HG03571 (cell line): ENCODE data around the gene SMAD7.

Experiments used
- ATAC-seq: cut with Tn5 transposase; IDR thresholded peaks from one replicate; pipeline ENCODE4 v1.9.1; 2021; ENCODE audit not compliant: unreplicated experiment

SMAD7 gene

DNA sequence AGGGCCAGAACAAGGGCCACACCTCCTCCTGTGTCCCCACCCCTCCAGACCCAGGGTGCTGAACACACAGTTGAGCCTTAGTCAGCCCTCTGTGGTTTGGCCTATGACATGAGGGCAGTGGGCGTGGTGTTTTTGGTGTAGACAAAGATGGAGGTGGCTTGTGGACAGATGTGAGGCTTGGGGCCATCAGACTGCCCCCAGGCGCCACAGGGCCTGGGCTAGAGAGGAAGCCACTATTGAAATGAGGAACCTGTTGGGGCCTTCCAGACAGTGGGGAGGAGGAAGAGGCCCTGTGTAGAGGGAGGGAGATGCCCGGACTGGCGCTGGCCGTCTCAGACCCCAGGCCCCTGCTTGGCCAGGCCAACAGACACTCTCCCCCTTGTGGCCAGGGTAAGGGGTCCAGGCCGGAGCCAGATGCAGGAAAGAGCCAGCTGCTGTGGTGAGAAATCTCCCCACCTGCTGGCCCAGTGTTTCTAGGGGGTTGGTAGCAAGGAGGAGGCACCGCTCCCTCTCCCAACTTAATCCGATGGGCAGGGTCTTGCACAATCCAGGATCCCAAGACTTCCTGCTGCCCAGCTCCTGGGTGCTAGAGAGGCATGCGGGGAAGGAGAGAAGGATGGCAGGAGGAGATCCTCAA, 53.8 kb downstream of the SMAD7 start:
- no peak for ATAC-seq

DNA sequence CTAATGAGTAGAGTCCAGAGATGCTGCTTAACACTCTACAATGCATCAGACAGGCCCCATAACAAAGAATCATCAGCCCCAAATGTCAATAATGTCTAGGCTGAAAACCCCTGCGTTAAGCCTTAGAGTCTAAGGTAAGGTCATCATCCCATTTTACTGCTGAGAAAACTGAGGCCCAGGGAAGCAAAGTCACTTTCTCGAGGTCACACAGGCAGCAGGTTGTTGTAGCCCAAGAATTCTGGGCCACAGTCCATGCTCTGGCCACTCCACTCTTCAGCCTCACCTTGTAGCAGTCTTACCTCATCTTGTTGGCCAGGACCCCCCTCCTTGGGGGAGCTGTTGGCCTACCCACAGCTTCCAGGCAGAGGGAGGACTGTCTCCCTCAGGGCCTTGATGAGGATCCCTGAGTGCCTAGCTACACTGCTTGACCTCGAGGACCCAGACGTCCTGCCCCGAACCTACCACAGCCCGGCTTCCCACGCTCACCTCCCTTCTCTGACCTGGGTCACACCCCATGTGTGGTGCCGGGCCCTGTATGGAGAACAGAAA, 54.4 kb downstream of the SMAD7 start:
- no peak for ATAC-seq

DNA sequence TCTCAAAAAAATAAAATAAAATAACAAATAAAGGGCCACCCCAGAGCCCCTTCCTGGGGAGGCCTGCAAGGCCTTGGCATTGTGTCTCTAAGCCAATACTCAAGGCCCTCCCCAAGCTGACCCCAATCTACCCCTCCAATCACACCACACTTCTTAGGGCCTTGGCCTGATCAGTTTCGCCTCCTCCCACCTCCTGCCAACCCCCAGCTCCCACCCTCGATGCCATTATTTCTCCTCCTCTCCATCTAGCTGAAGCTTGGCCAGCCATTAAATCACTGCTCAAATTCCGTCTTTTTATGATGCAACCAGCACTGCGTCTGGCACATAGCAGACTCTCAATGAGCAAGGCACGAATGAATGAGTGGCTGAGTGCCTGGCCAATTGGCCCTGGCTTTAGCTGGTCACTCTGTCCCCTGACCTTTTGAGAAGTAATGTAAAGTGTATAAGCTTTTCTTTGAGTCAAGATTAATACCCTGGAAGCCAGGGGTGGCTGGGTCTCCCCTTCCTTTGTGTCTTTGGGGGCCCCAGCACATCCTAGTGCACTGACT, 55.9 kb downstream of the SMAD7 start:
- ATAC-seq: no peak

DNA sequence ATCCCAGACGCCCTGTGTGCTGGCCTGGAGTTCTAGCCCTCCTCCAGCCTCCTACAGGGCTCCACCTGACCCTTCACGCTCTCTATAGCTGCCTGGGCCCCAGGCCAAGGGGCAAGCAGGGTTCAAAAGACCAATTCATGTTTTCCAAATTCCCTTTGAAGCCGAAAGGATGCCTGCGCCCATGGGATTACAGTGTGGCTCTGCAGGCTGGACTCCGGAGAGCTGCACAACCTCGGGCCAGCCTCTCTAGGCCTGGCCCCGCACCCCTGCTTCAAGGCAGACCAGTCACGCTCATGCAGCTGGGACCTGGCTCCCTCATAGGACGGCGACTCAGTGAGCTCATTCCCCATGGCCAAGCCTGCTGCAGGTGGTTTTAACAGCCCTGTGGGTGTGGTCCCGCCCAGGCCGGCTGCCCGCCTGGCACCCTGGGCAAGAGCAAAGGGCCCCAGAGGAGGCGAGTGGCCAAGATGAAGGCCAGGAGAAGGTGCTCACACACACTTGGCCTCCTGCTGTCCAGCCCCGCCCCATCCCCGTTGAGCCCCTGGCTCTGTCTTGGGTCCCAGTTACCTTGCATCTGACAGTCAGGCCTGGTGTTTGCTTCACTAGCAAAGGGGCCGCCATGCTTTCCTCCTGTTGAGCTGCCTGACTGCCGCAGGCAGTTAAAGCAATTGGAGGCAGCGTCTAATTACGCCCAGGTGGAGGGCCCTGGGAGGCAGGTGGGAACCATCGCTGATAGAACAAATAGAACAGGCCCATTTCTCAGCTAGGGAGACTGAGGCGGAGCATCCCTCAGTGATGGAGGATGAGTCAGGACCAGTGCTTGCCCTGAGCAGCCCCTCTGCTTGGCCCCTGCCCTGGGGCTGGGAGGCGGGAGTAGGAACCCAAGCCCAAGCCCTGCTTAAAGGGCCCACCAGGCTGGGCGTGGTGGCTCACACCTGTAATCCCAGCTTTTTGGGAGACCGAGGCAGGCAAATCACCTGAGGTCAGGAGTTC, 56.9 kb downstream of the SMAD7 start:
- no peak for ATAC-seq

DNA sequence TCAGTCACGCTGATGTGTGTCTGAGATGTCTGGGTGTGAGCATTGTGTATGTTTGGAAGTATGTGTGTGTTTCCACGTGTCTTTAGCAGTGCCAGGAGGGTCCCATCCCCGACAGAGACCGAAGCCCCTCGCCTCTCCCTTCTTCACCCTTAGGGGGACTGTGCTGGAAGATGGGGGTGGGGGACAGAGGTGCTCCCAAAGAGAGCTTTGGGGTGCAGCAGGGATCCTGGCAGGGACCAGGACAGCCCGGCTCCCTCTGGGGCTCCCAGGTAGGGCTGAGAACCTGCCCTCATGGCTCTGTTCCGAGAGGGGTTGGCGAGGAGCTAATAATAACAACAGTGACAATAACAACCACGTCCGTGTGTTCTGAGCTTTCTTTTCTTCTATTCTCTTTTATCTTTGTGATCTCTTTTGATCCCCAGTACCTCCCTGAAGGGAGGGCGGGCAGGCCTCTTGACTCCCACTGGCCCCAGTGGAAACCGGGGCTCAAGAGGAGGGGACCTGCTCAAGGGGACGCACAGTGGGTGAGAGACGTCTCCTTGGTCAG, 57.6 kb downstream of the SMAD7 start:
- ATAC-seq: no peak

DNA sequence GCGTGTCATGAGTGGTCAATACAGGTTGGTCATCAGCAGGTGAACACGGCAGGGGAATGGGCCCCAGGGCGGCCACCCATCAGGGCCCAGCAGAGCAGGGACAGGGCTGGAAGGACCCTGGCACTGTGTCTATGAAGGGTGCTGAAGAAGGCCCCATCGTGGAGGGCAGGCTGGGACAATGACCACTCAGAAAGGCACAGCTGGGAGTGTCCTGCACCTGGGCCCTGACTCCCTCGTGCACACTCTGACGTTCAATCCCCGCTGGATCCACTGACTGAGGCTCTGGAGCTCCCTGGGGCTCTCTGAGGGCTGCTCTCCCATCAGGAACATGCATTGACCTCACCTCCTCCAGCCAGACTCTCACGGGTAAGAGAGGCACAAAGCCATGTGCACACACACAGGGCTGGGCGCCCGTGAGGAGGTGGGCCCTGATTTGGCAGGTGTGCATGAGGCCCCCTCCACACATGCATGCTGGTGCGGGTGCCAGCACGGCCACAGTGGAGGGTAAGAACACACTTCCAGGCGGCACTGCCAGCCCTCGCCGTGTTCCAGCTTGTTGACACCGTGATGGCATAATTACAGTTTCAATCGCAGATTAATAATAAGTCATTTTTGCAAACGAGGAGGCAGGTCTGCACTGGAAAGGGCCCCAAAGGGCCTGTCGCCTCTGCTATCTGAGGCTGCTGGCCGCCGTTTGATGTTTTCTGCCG, 58.5 kb downstream of the SMAD7 start:
- ATAC-seq: no peak

DNA sequence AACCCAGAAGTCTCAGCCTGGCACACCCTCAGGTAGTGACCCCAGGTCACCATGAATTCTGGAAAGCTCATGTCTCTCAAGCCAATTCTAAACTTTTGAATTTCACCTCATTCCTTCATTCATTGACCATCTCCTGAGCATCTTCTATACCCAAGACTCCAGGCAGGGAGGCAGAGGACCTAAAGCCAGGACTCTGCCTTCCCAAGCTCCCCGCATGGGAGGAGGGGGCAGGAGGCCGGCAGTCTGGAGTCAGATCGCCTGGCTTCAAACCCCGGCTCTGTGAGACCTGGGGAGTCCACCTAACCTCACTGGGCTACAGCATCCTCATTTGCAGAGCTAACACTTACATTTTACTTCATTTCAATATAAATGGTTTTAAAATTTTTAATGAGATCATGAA, 59.0 kb downstream of the SMAD7 start:
- no peak for ATAC-seq

DNA sequence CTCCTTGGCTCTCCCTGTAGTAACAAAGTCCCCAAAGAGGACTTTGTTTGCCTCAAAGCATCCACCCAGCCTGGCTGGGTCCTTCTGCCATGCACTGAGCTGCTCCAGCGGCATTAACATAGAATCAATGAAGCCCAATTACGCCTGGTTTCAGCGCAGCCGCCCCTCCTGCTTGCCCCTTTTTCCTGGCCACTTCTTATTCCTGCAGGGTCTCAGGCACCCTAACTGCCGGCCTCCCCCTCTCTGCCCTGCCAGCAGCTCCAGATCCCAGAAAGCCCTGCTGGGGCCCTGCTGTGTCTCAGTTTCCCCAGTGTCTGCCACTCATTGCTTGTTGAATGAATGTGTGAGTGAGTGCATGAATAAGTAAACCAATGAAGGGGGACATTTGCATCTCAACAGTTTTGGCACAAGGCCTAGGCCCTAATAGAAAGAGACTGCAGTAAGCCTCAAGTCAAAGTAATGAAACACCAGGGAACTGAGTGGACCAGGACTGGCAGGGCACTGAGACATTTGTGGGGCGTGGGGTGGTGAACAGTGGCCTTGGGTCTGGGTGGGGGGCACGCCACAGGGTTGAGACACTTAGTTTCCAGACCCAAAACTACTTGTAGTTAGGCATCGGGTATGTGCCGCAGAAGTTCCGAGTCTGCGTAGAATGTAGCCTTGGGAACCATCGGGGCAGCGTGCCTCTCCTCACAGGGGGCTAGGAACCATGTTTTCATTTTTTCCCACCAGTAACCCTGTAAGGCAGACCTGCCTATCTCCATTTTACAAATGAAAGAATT, 60.6 kb downstream of the SMAD7 start:
- no peak for ATAC-seq

DNA sequence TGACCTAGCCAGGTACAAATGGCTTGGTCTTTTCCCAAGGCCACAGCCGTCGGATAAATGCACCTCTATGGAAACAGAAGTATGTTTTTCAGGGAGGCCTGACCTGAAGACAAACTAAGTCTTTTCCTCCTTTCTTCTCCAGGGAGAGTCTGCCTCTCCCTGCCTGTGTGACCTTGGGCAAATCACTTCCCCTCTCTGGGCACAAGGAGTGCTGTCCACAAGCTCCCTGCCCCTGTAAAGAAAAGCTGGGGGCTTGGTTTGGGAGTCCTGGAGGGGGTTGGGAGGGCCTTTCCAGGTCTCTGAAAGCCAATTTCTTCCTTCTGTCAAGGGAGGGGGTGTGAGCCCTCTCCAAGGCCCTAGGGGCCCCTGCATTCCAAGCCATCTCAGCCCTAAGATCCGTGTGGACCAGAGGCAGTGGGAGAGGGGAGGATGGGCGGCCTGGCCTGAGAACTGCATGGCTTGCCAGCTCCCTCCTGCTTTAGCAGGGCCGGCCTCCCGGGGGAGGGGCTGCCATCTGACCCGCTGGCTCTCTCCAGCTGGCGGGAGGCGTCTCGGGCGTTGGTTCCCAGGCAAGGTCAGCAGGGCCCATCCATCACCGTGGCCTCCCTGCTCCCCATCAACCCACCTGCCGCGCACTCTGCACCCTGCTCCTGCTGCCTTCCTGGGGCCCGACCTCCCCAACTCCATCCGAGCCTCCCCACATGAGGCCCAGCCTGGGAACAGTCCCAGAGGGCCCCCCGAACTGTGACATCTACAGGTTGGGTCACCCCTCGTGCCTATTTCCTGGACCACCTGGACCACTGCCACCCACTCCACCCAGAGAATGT, 61.4 kb downstream of the SMAD7 start:
- ATAC-seq: no peak

DNA sequence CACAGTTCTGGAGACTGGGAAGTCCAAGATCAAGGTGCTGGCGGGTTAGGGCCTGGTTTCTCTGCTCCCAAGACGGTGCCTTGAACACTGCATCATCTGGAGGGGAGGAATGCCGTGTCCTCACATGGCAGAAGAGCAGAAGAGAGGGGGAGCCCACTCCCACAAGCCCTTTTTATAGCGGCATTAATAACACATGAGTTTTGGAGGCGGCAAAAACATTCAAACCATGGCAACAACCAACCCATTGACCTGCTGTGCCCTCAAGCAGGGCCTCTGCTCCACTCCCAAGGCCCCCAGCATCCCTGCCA, 62.0 kb downstream of the SMAD7 start:
- no peak for ATAC-seq

DNA sequence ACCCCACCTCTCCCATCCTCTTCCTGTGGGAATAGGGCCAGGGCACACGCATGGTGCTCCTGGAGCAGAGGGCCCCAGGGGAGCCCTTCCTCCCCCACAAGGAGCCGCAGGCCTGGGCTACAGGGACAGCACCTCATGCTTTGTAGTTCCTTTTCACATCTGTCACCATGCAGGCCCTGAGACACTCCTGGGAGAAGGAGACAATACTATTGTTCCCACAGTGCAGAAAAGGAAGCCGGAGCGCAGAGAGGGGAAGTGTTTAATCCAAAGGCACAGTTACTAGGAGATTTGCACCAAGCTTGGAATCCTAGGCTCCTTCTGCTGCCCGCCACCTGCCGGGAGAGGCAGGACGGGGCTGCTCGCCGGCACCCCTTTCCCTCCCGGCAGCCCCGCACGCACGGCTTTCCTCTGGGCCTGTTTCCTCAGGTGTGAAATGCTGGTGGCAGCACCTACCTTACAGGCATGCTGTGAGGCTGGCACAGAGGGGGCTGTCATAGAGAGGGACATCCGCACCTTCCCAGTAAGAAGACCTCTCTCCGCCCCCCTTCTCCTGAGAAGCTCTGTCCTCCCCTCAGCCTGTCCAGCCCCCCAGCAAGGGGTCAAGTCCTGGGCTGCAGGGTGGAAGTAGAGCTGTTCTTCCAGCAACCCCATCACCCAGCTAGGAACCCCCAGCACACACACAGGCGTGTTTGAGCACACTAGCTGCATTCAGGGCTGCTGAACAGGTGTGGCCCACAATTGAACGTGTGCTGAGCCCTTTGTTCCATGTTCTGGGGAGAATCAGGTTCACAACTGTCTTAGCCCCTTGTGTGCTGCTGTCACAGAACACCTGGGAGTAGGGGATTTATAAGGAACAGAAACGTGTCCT, 62.6 kb downstream of the SMAD7 start:
- ATAC-seq: no peak

DNA sequence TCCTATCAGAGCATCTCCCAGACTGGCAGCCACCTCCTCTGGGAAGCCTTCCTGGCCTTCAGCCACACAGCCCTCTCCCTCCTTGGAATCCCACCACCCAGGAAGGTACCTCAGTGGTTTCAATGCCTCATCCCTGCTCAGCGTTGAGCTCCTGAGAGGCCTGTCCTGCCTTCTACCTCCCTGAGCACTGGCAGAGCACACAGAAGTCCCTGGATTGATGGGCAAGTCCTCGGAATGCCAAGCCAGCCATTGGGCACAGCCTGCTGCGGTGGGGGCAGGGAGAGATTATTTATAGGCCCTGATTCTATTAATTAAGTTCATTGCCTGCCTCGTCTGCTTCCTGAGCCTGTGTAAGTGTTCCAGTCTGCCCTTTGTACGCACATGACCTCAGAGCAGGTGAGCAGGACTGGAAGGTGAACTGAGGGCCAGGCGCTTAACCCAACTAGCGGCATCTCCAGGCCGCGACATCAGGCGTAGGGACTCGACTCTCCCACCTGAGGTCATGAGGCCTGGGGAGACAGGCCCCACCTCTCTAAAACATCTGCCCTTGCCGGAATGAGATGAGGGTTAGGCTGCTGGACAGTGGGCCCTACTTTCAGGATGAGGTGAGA, 63.4 kb downstream of the SMAD7 start:
- no peak for ATAC-seq

DNA sequence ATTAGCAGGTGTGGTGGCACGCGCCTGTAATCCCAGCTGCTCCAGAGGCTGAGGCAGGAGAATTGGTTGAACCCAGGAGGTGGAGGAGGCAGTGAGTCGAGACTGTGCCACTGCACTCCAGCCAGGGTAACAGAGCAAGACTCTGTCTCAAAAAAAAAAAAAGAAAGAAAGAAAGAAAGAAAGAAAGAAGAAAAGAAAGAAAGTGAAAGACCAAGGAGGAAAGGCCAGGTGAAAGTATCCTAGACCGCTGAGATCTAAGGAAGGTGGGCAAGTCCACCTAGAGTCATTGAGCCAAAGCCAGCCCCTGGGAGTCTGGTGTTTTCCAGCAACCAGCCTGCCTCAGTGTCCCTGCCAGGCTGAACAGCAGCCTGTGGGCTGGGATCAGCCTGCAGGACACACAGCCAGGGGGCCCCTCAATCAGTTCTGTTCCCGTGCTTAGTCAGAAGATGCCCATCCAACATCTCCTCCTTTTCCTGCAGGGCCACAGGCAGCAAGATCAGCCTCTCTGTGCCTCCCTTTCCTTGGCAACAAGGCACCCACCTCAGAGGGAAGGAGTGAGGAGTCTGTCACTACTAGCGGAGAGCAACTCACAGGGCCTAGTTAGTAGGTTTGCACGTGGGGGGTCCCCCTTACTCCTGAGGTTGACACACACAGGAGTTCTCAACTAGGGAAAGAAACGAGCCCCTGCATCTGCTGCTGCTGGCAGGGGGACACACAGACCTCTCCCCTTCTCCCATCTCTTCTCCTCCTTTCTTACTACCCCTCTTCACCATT, 64.1 kb downstream of the SMAD7 start:
- ATAC-seq: no peak

DNA sequence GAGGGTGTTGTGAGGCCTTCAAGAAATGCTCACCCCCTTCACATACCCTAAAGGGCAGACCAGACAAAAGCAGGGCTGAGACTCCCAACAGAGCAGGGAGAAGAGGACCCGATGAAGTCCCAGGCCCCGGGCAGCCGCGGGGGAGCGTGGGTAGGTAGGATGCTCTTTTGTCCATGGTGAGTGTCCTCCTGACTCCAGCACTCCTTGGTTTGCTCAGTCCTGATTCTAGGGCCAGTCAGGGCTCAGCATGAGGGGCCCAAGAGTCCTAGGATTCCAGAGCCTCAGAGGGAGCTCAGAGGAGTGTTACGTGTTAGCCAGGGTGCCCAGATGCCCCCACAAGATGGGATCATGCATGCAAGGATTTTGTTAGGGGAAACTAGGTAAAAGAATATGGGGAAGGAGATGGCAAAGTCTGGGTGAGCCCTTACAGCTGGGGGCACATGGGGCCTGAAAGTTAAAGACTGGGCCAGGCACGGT, 64.8 kb downstream of the SMAD7 start:
- no peak for ATAC-seq

DNA sequence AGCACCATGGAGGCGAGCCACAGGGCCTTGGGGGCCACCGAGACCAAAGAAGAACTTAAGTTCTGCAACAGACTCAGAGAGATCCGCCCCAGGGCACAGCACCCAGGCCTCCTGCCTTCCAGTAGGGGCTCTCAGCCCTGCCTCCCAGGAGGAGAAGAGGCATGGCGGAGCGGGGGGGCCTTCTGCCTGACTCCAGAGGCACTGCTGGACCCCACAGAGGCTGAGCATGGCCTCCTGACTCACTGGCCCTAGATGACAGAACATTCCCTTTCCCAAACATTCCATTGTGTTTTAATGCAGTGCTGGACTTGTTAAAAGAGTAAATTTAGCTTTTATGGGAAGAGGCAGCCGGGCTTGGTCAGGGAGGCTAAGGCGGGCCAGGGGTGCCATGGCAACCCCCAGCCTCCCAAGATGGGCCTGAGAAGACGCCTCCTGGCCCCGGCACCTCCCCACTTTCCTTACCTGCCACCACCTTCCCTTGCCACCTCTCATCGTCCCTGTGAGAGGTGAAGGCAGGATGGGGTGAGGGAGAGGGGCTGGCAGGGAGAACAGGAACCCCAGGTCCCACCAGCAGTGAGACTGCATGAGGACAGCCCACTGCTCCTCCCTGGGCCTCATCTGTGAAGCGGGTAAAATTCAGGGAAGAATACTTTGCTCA, 65.4 kb downstream of the SMAD7 start:
- ATAC-seq: no peak

DNA sequence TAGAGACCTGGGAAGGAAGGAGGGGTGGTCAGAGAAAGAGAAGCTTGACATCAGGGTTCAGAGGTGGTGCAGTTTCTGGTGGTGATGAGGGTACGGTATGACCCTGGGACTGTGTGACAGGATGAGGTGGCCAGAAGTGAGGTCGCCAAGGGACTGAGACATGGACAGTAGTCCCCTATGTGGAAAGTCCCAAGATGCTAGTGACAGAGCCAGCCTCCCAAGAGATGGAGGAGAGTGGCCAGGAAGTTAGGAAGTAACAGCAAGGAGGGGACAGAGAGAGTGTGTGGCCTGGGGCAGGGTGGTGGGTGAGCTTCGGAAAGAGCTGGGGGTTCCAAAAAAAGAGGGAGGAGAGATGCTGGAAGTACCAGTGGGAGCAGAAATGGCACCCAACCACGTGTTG, 66.0 kb downstream of the SMAD7 start:
- ATAC-seq: no peak

DNA sequence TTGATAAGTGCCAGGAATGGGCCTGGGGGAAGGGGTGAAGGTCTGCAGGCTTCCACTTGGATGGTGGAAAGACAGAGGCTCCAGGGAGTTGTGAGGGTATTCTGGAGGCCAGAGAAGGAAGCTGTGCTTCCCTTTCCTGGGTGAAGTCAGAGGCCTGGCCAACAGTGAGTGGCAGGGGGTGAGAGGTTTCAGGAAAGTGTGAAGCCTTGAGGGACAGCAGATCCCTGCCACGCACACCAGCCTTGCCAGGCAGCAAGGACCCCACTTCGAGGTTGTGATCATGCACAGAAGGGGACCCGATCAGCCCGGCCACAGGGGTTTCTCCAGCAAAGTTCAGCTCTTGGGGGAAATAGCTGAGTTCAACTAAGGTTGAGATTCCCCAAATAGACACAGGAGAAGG, 66.5 kb downstream of the SMAD7 start:
- no peak for ATAC-seq
